Natural killer cell (primary cell): ENCODE results near the gene ATP8B3. TPM values are rescaled to one million over a fixed set of nuclear protein-coding genes. Genes with fewer than 3 reads are reported as not detected.
A peak's percentile ranks its signal among the peaks of the same experiment; 100 is the strongest.

ENCODE experiments used
- ATAC-seq, 3 donors: fragments of 150-1000 bp in 2 of 3; fragments of 200-7000 bp in 1 of 3; cut with Tn5 transposase; 1 replicate in 1 of 3; 2 replicates in 2 of 3; pipeline ENCODE4 v1.10.0; 2021; ENCODE audit warnings: mild to moderate bottlenecking in 2 of 3, moderate library complexity in 2 of 3
- DNase-seq, 2 donors: peaks; one replicate each; pipeline versions ENCODE4 v3.0.0 to v3.0.0-alpha.2; 2013 to 2021; ENCODE audit warnings: mixed read lengths in 1 of 2
- H3K27ac ChIP-seq: one replicate; pipeline ENCODE4 v1.5.1; 2013; ENCODE audit warnings: mild to moderate bottlenecking, low read length
- H3K27me3 ChIP-seq: one replicate; pipeline ENCODE4 v1.6.1; 2013; ENCODE audit warnings: low read length; ENCODE audit not compliant: control insufficient read depth, insufficient read depth
- H3K36me3 ChIP-seq: one replicate; pipeline ENCODE4 v1.6.1; 2013; ENCODE audit warnings: low read length; ENCODE audit not compliant: control insufficient read depth, insufficient read depth
- H3K4me1 ChIP-seq: one replicate; pipeline ENCODE4 v1.6.1; 2013; ENCODE audit warnings: low read length; ENCODE audit not compliant: control insufficient read depth, insufficient read depth
- H3K4me3 ChIP-seq: one replicate; pipeline ENCODE4 v1.5.1; 2013; ENCODE audit warnings: low read length
- H3K9me3 ChIP-seq: one replicate; pipeline ENCODE4 v1.6.1; 2013; ENCODE audit warnings: low read length; ENCODE audit not compliant: control insufficient read depth, insufficient read depth
- H3K27ac Mint-ChIP-seq, 2 donors: one replicate each; pipeline ENCODE4 v1.8.0; 2022; ENCODE audit warnings: mild to moderate bottlenecking in 2 of 2, mixed read lengths in 2 of 2, moderate library complexity in 1 of 2
- H3K27me3 Mint-ChIP-seq, 2 donors: one replicate each; pipeline ENCODE4 v1.8.0; 2022; ENCODE audit warnings: low read depth in 2 of 2, mixed read lengths in 2 of 2
- H3K36me3 Mint-ChIP-seq: one replicate; pipeline ENCODE4 v1.8.0; 2022; ENCODE audit warnings: mixed read lengths
- H3K4me1 Mint-ChIP-seq, 2 donors: one replicate each; pipeline ENCODE4 v1.8.0; 2022; ENCODE audit warnings: mixed read lengths in 2 of 2
- H3K4me3 Mint-ChIP-seq: one replicate; pipeline ENCODE4 v1.8.0; 2022; ENCODE audit warnings: mild to moderate bottlenecking, moderate library complexity, mixed read lengths
- H3K9me3 Mint-ChIP-seq, 2 donors: one replicate each; pipeline ENCODE4 v1.8.0; 2022; ENCODE audit warnings: mixed read lengths in 2 of 2
- CTCF ChIP-seq: fragments of 200-600 bp; IDR thresholded peaks from one replicate; pipeline ENCODE4 v1.8.0; 2022; ENCODE audit warnings: antibody characterized with exemption
- WGBS: methylation state at CpG from one replicate; pipeline ENCODE4 v1.1.7; 2013; ENCODE audit warnings: missing lambda C conversion rate; ENCODE audit not compliant: insufficient coverage; 5-methylcytosine and 5-hydroxymethylcytosine counted together
- intact Hi-C: fragments of 100-400 bp; cut with micrococcal nuclease; formaldehyde crosslinking; loops from one replicate; pipeline ENCODE4 v1.14.2; 2022
- total RNA-seq, 4 donors: library from RNA; stranded (reverse); fragments of 120-200 nt in 1 of 4; gene quantifications; one replicate each; pipeline versions ENCODE4 v1.2.3 to v1.2.4, GENCODE V29; 2013 to 2022

The ATP8B3 gene
- total RNA-seq, 3 donors from 2014 or later (not counting 1 experiment from before 2014, with no cell fraction given) = 5.3 to 11.5 (median 11.2) TPM

- Histone ChIP-seq H3K4me3 (peak overlapping the region; percentile 48), H3K27me3 (no peaks in the 10 kb centered on the region), H3K27ac (peak overlapping the region; percentile 91), H3K36me3 (no peaks in the 10 kb centered on the region), H3K9me3 (no peaks in the 10 kb centered on the region), H3K4me1 (peaks cover 94% of the 10 kb centered on the region)
- no peak for TF ChIP-seq CTCF
- intact Hi-C loops = no loop called here
- 6% methylated on average over 13 of the region's 13 CpGs for WGBS
- Mint-ChIP-seq H3K9me3 (no peaks in the 10 kb centered on the region), H3K4me1 (peaks cover 17 to 47% of the 10 kb centered on the region in 2 donors), H3K4me3 (peak overlapping the region; percentile 84), H3K27ac (peak overlapping the region; percentile 82 to 88), H3K27me3 (no peaks in the 10 kb centered on the region), H3K36me3 (no peaks in the 10 kb centered on the region)
- DNase-seq (peak in 1 of 2 donors; percentile 59), ATAC-seq (peak; percentile 7 to 21 (median 15))
Observed at GRCh38 chr19:1855828-1856255, 43.8 kb upstream of the ATP8B3 start.

GRCh38 chr19:1855040-1855827 is 43.2 kb upstream of the ATP8B3 start:
- Mint-ChIP-seq H3K36me3 (no peaks in the 10 kb centered on the region), H3K4me3 (peak overlapping the region; percentile 84), H3K4me1 (peaks cover 17 to 51% of the 10 kb centered on the region in 2 donors), H3K27me3 (no peaks in the 10 kb centered on the region), H3K27ac (peak overlapping the region; percentile 82 to 88), H3K9me3 (no peaks in the 10 kb centered on the region)
- Histone ChIP-seq H3K9me3 (no peaks in the 10 kb centered on the region), H3K27me3 (no peaks in the 10 kb centered on the region), H3K36me3 (no peaks in the 10 kb centered on the region), H3K4me3 (peak overlapping the region; percentile 48), H3K27ac (peak overlapping the region; percentile 91), H3K4me1 (peaks cover 88% of the 10 kb centered on the region)
- DNase-seq (peak; percentile 77 to 90), ATAC-seq (peak; percentile 78 to 91 (median 82))
- no peak for TF ChIP-seq CTCF
- WGBS = 11% methylated on average over 33 of the region's 33 CpGs
- intact Hi-C loops = no loop called here

GRCh38 chr19:1854542-1855039 is 42.5 kb upstream of the ATP8B3 start:
- no peaks in the 10 kb centered on the region for H3K27me3 Mint-ChIP-seq
- peak overlapping the region; percentile 55 for H3K27ac ChIP-seq
- intact Hi-C loops = no loop called here
- H3K4me1 ChIP-seq = peaks cover 81% of the 10 kb centered on the region
- H3K4me3 ChIP-seq = no peak overlapping the region
- no peaks in the 10 kb centered on the region for H3K36me3 Mint-ChIP-seq
- no peaks in the 10 kb centered on the region for H3K36me3 ChIP-seq
- H3K27me3 ChIP-seq = no peaks in the 10 kb centered on the region
- H3K4me1 Mint-ChIP-seq = peaks cover 17 to 55% of the 10 kb centered on the region in 2 donors
- peak overlapping the region; percentile 69 for H3K4me3 Mint-ChIP-seq
- no peak for TF ChIP-seq CTCF
- no peaks in the 10 kb centered on the region for H3K9me3 Mint-ChIP-seq
- H3K9me3 ChIP-seq = no peaks in the 10 kb centered on the region
- ATAC-seq = no peak
- 90% methylated on average over 37 of the region's 37 CpGs for WGBS
- peak in 1 of 2 donors; percentile 33 for DNase-seq
- peak overlapping the region; percentile 82 to 88 for H3K27ac Mint-ChIP-seq
